Panc1 (cell line): ENCODE results near the gene LHX2. TPM values are rescaled to one million over a fixed set of nuclear protein-coding genes. Genes with fewer than 3 reads are reported as not detected.

Experiments
- ATAC-seq: fragments of 200-7000 bp; cut with Tn5 transposase; 2 replicates; pipeline ENCODE4 v1.9.1; 2020; ENCODE audit warnings: mild to moderate bottlenecking, moderate library complexity
- Bru-seq: library from RNA; stranded (reverse); fragments of 400-500 nt; gene quantifications from one replicate; lab custom pipeline; 2021; lab: Mats Ljungman, UMichigan
- BruChase-seq, 2 experiments: library from RNA; stranded (reverse); fragments of 400-500 nt; gene quantifications; one replicate each; lab custom pipeline; 2021; lab: Mats Ljungman, UMichigan
- BruUV-seq: library from RNA; stranded (reverse); fragments of 400-500 nt; replicated peaks from 2 replicates; lab custom pipeline; 2021; lab: Mats Ljungman, UMichigan
- CTCF ChIA-PET: fragments of 300-600 bp; sonication (Branson Sonifier 250); formaldehyde crosslinking; loops from one replicate; lab custom pipeline; 2022; ENCODE audit warnings: antibody characterized with exemption; lab: Charles Lee
- POLR2A ChIA-PET: fragments of 300-600 bp; sonication (Branson Sonifier 250); formaldehyde crosslinking; loops from one replicate; lab custom pipeline; 2022; ENCODE audit warnings: antibody characterized with exemption; lab: Charles Lee
- DNase-seq: peaks from one replicate; pipeline ENCODE4 v3.0.0-alpha.2; 2010; ENCODE audit warnings: low read depth, low spot score
- H3K27ac ChIP-seq: 2 replicates; pipeline ENCODE4 v1.5.1; 2011; ENCODE audit warnings: mild to moderate bottlenecking, low read length, inconsistent platforms
- H3K27me3 ChIP-seq: fragments of 200-500 bp; sonication (Bioruptor generic); 2 replicates; pipeline ENCODE4 v1.6.0; 2014; ENCODE audit warnings: low read length, inconsistent platforms; ENCODE audit not compliant: control insufficient read depth, insufficient read depth
- H3K36me3 ChIP-seq: fragments of 200-500 bp; sonication (Bioruptor generic); 2 replicates; pipeline ENCODE4 v1.5.1; 2014; ENCODE audit warnings: inconsistent platforms, mild to moderate bottlenecking, low read length, moderate library complexity; ENCODE audit not compliant: control insufficient read depth, insufficient read depth
- H3K4me1 ChIP-seq: 2 replicates; pipeline ENCODE4 v1.5.1; 2011; ENCODE audit warnings: inconsistent platforms, mild to moderate bottlenecking, low read length, moderate library complexity; ENCODE audit not compliant: control insufficient read depth, insufficient read depth
- H3K4me3 ChIP-seq, 2 experiments: 2 replicates each; pipeline ENCODE4 v1.5.1; 2011 to 2012; ENCODE audit warnings: low read depth in 2 of 2, low read length in 2 of 2, mild to moderate bottlenecking in 2 of 2, inconsistent platforms in 1 of 2, moderate library complexity in 1 of 2
- H3K9me3 ChIP-seq: fragments of 200-500 bp; sonication (Bioruptor generic); 2 replicates; pipeline ENCODE4 v1.5.1; 2014; ENCODE audit warnings: low read depth, mild to moderate bottlenecking, inconsistent platforms, low read length, moderate library complexity; ENCODE audit not compliant: control insufficient read depth, insufficient read depth
- POLR2AphosphoS5 ChIP-seq: IDR thresholded peaks from 2 replicates; pipeline ENCODE4 v1.6.1; 2012; ENCODE audit warnings: mild to moderate bottlenecking, low read depth, low read length, moderate library complexity
- SIN3A ChIP-seq: IDR thresholded peaks from 2 replicates; pipeline ENCODE4 v1.6.1; 2012; ENCODE audit warnings: low read depth, mild to moderate bottlenecking, low read length, moderate library complexity, borderline replicate concordance; ENCODE audit not compliant: insufficient read depth
- TCF7L2 ChIP-seq: IDR thresholded peaks from 2 replicates; pipeline ENCODE4 v1.6.1; 2011; ENCODE audit warnings: mild to moderate bottlenecking, low read depth, low read length, inconsistent platforms
- in situ Hi-C: cut with HindIII; loops from 2 replicates; pipeline ENCODE4 v1.10.0; 2016; ENCODE audit warnings: low sequenced_read_pairs, low pct_unique_long_range_greater_than_20kb
- intact Hi-C: fragments of 100-400 bp; cut with micrococcal nuclease; formaldehyde crosslinking; loops from one replicate; pipeline ENCODE4 v1.10.0; 2022; ENCODE audit not compliant: unreplicated experiment
- long read RNA-seq: library from polyadenylated mRNA; unstranded; transcript quantifications from one replicate; pipeline ENCODE4 v2.0.0, GENCODE V29; 2021; ENCODE audit not compliant: unreplicated experiment
- polyA plus RNA-seq: library from polyadenylated mRNA; unstranded; fragments of >200 nt; gene quantifications from one replicate; pipeline ENCODE4 v1.2.1, GENCODE V29; 2012; ENCODE audit warnings: missing spikeins; ENCODE audit not compliant: insufficient read length
- total RNA-seq: library from RNA; stranded (reverse); gene quantifications from one replicate; pipeline ENCODE4 v1.2.1, GENCODE V29; 2021; ENCODE audit not compliant: unreplicated experiment
- TF ChIP-seq, protein P1 (sequence below), 2 experiments: IDR thresholded peaks; 2 replicates each; pipeline ENCODE4 v1.6.1; 2011 to 2012; ENCODE audit warnings: low read depth in 2 of 2, control low read depth in 1 of 2, low read length in 1 of 2, mild to moderate bottlenecking in 1 of 2, moderate library complexity in 1 of 2; ENCODE audit not compliant: insufficient read depth in 1 of 2
- TF ChIP-seq, protein P2 (sequence below): fragments of 450-650 bp; IDR thresholded peaks from 2 replicates; pipeline ENCODE4 v1.5.1; 2017; ENCODE audit warnings: mild to moderate bottlenecking

Gene LHX2, protein sequence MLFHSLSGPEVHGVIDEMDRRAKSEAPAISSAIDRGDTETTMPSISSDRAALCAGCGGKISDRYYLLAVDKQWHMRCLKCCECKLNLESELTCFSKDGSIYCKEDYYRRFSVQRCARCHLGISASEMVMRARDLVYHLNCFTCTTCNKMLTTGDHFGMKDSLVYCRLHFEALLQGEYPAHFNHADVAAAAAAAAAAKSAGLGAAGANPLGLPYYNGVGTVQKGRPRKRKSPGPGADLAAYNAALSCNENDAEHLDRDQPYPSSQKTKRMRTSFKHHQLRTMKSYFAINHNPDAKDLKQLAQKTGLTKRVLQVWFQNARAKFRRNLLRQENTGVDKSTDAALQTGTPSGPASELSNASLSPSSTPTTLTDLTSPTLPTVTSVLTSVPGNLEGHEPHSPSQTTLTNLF
- total RNA-seq: 0.36 TPM
- not detected for polyA plus RNA-seq
- percentile 16 among the genes with signal in this experiment for Bru-seq, nascent RNA
- BruChase-seq, experiment 1, labeled RNA remaining after a 2-hour chase: percentile 20 among the genes with signal in this experiment
- percentile 22 among the genes with signal in this experiment for BruChase-seq, experiment 2, labeled RNA remaining after a 6-hour chase
- long read RNA-seq: 0 reads

DNA sequence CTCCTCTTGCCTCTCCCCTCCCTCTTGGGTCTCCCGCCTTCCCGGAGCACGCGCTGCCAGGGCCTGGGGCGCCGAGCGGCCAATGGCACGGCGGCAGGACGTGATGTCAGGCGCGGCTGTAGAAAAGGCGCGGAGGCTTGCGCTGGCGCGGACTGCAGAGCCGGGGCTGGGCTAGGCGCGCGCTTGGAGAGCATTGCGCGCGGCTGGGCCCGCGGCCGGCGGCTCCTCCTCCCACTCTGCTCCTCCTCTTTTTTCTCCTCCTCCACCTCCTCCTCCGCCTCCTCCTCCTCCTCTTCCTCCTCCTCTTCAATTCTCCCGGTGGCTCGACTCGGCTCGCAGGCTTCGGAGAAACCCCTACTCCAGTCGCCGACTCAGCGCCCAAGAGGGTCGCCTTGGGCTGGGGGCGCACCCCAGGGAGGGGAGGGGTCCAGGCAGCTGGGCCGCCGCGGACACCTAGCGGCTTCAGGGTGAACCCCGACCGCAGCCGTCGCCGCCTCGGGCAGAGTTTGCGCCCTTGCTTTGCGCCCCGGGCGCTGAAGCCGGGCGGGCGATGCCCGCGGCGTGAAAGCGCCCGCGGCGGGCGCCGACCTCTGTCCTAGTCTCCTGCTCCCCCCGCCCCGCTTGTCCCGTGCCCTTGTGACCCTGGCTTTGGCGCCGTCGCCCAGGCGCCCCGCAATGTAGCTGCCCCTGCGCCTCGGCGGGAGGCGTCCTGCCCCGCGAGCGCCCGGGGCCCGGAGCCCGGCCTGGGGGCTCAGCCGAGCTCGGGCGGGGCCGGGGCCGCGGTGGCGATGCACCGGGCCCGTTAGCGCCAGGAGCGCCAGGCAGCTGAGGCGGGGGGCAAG, at the start of gene LHX2:
LHX2 (plus strand) TSS at position 309 of the 842 bp plus-strand sequence. CDS start 581 bp downstream, outside the sequence.
- in situ Hi-C loops: no loop called here
- ATAC-seq (no peak), DNase-seq (no peak)
- H3K27me3 ChIP-seq: peaks cover 11% of the 10 kb centered on the region
- no peak within 1 kb of the TSS for H3K4me3 ChIP-seq
- H3K36me3 ChIP-seq: no peaks in the 10 kb centered on the region
- TF ChIP-seq, protein P1, sequence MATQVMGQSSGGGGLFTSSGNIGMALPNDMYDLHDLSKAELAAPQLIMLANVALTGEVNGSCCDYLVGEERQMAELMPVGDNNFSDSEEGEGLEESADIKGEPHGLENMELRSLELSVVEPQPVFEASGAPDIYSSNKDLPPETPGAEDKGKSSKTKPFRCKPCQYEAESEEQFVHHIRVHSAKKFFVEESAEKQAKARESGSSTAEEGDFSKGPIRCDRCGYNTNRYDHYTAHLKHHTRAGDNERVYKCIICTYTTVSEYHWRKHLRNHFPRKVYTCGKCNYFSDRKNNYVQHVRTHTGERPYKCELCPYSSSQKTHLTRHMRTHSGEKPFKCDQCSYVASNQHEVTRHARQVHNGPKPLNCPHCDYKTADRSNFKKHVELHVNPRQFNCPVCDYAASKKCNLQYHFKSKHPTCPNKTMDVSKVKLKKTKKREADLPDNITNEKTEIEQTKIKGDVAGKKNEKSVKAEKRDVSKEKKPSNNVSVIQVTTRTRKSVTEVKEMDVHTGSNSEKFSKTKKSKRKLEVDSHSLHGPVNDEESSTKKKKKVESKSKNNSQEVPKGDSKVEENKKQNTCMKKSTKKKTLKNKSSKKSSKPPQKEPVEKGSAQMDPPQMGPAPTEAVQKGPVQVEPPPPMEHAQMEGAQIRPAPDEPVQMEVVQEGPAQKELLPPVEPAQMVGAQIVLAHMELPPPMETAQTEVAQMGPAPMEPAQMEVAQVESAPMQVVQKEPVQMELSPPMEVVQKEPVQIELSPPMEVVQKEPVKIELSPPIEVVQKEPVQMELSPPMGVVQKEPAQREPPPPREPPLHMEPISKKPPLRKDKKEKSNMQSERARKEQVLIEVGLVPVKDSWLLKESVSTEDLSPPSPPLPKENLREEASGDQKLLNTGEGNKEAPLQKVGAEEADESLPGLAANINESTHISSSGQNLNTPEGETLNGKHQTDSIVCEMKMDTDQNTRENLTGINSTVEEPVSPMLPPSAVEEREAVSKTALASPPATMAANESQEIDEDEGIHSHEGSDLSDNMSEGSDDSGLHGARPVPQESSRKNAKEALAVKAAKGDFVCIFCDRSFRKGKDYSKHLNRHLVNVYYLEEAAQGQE (IDR thresholded peaks at IDR 0.05; ENCODE audit: insufficient read depth in 1 of 2, low read depth in 2 of 2, low read length in 1 of 2): no peak
- TF ChIP-seq, protein P2, sequence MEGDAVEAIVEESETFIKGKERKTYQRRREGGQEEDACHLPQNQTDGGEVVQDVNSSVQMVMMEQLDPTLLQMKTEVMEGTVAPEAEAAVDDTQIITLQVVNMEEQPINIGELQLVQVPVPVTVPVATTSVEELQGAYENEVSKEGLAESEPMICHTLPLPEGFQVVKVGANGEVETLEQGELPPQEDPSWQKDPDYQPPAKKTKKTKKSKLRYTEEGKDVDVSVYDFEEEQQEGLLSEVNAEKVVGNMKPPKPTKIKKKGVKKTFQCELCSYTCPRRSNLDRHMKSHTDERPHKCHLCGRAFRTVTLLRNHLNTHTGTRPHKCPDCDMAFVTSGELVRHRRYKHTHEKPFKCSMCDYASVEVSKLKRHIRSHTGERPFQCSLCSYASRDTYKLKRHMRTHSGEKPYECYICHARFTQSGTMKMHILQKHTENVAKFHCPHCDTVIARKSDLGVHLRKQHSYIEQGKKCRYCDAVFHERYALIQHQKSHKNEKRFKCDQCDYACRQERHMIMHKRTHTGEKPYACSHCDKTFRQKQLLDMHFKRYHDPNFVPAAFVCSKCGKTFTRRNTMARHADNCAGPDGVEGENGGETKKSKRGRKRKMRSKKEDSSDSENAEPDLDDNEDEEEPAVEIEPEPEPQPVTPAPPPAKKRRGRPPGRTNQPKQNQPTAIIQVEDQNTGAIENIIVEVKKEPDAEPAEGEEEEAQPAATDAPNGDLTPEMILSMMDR: no peak
- TF ChIP-seq SIN3A (no peak), POLR2AphosphoS5 (no peak), TCF7L2 (no peak)
- no TSS peak for BruUV-seq
- ChIA-PET CTCF (interaction anchor here (0.6 kb wide), 1 partner anchor 29 kb away, joined by 4 read pairs; no protein-coding TSS in a partner anchor), POLR2A (no interaction called here)
- intact Hi-C loops: no loop called here
- H3K9me3 ChIP-seq: no peaks in the 10 kb centered on the region
- no peaks in the 10 kb centered on the region for H3K4me1 ChIP-seq
- H3K27ac ChIP-seq: no peak within 1 kb of the TSS

DNA sequence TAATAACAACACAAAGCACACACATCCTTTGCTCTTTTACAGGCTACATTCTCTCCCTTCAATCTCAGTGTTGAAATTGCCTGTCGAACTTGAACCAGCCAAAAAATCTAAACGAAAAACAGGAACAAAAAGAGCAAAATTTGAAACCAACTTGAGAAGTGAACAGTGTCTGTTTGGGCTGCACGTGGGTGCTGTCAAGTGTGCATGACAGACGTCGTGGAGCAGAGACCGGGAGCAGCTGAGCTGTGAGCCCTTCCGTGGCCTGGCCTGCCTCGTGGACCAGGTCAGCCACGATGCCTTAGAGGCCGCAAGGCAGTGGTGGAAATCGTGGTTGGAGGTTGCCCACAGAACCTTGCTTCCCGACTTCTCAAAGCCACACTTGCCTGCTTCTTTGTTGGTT, 46.8 kb upstream of the LHX2 start:
- no peaks in the 10 kb centered on the region for H3K4me1 ChIP-seq
- no peak overlapping the region for H3K4me3 ChIP-seq
- no peaks in the 10 kb centered on the region for H3K27me3 ChIP-seq
- H3K27ac ChIP-seq: no peak overlapping the region
- TF ChIP-seq POLR2AphosphoS5: no peak
- no peak for TF ChIP-seq TCF7L2
- TF ChIP-seq, protein P2: no peak
- TF ChIP-seq, protein P1 (IDR thresholded peaks at IDR 0.05; ENCODE audit: insufficient read depth in 1 of 2, low read depth in 2 of 2, low read length in 1 of 2): no peak
- TF ChIP-seq SIN3A: no peak
- in situ Hi-C loops (no loop called here), intact Hi-C loops (no loop called here)
- no TSS peak for BruUV-seq
- ATAC-seq (no peak), DNase-seq (no peak)
- no peaks in the 10 kb centered on the region for H3K9me3 ChIP-seq
- no peaks in the 10 kb centered on the region for H3K36me3 ChIP-seq
- POLR2A ChIA-PET: no interaction called here
- CTCF ChIA-PET: no interaction called here
